Hepatocyte (in vitro differentiated cells): ENCODE results near the gene MIER1.

ENCODE experiments used
- EZH2 ChIP-seq: fragments of 200-600 bp; sonication (generic); IDR thresholded peaks from 2 replicates; pipeline ENCODE4 v1.6.1; 2016; ENCODE audit warnings: antibody characterized with exemption, mild to moderate bottlenecking, borderline replicate concordance
- TF ChIP-seq, protein P1 (sequence below): fragments of 200-600 bp; sonication (generic); IDR thresholded peaks from 2 replicates; pipeline ENCODE4 v1.5.1; 2016; ENCODE audit warnings: antibody characterized with exemption, mild to moderate bottlenecking; ENCODE audit not compliant: poor library complexity

DNA sequence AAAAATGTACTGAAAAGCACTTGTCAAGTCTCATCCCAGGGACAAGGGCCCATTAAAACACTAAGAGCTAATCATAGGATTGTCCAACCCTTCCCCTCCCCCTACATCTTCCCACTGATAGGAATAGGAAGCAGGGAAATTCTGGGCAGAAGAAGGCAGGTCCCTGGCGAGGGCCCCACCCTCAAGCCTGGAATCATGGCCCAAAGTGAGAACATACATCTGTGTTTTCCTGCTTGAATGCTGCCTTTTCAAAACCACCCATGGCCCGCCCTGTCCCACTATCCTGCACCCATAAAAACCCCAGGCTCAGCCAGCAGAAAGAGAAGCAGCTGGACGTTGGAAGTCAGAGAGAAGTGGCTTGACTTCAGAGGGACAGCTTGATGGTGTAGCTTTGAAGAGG lies 5.0 kb upstream of the MIER1 start:
- TF ChIP-seq, protein P1, sequence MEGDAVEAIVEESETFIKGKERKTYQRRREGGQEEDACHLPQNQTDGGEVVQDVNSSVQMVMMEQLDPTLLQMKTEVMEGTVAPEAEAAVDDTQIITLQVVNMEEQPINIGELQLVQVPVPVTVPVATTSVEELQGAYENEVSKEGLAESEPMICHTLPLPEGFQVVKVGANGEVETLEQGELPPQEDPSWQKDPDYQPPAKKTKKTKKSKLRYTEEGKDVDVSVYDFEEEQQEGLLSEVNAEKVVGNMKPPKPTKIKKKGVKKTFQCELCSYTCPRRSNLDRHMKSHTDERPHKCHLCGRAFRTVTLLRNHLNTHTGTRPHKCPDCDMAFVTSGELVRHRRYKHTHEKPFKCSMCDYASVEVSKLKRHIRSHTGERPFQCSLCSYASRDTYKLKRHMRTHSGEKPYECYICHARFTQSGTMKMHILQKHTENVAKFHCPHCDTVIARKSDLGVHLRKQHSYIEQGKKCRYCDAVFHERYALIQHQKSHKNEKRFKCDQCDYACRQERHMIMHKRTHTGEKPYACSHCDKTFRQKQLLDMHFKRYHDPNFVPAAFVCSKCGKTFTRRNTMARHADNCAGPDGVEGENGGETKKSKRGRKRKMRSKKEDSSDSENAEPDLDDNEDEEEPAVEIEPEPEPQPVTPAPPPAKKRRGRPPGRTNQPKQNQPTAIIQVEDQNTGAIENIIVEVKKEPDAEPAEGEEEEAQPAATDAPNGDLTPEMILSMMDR = no peak
- TF ChIP-seq EZH2 = no peak
